GM12874 (cell line): ENCODE measurements around the gene GLRX3.

ENCODE experiments used
- CTCF ChIP-seq: IDR thresholded peaks from 2 replicates; pipeline ENCODE4 v1.5.1; 2011; ENCODE audit warnings: low read depth, mild to moderate bottlenecking, control low read depth, low read length, moderate library complexity; ENCODE audit not compliant: insufficient read depth

The GLRX3 gene

GRCh38 chr10:130196511-130197487 lies 60.6 kb downstream of the GLRX3 start:
- no peak for TF ChIP-seq CTCF

- no peak for TF ChIP-seq CTCF
Observed at GRCh38 chr10:130198651-130199050, 62.5 kb downstream of the GLRX3 start.

- TF ChIP-seq CTCF = no peak
Observed at GRCh38 chr10:130200179-130201042, 64.2 kb downstream of the GLRX3 start.

GRCh38 chr10:130201043-130201380 lies 64.8 kb downstream of the GLRX3 start:
- no peak for TF ChIP-seq CTCF

- no peak for TF ChIP-seq CTCF
Observed at GRCh38 chr10:130202984-130203621, 66.9 kb downstream of the GLRX3 start.

- TF ChIP-seq CTCF = no peak
Observed at GRCh38 chr10:130203626-130204025, 67.4 kb downstream of the GLRX3 start.
